Activated CD4-positive, alpha-beta T cell treated with anti-CD3 and anti-CD28 coated beads for 4 hours (primary cell): Measurements from ENCODE around the gene SENP2.
"Not testable (repeated sequence)": the region's sequence is repeated elsewhere in the genome, so short reads cannot be mapped to it uniquely, and the experiment has no call there.

Source experiments
- DNase-seq, 2 donors: peaks; one replicate each; pipeline ENCODE4 v3.0.0-alpha.2; 2020

SENP2 gene

GRCh38 chr3:185649414-185649813 lies 63.3 kb downstream of the SENP2 start:
- DNase-seq = no peak

- no peak for DNase-seq
Measured at GRCh38 chr3:185651971-185652370, 65.9 kb downstream of the SENP2 start.

GRCh38 chr3:185653949-185654757 lies 68.1 kb downstream of the SENP2 start:
- no peak for DNase-seq

GRCh38 chr3:185654758-185655145 lies 68.7 kb downstream of the SENP2 start:
- no peak for DNase-seq

- DNase-seq = no peak
Measured at GRCh38 chr3:185655426-185656320, 69.6 kb downstream of the SENP2 start.

GRCh38 chr3:185656321-185656840 lies 70.3 kb downstream of the SENP2 start:
- no peak for DNase-seq

- no peak for DNase-seq
Measured at GRCh38 chr3:185657211-185657610, 71.1 kb downstream of the SENP2 start.

GRCh38 chr3:185657691-185658503 lies 71.8 kb downstream of the SENP2 start:
- DNase-seq = no peak

- DNase-seq = no peak
Measured at GRCh38 chr3:185658504-185658912, 72.4 kb downstream of the SENP2 start.

GRCh38 chr3:185658943-185659342 lies 72.8 kb downstream of the SENP2 start:
- no peak for DNase-seq

GRCh38 chr3:185659942-185660921 lies 74.1 kb downstream of the SENP2 start:
- peak; percentile 30 to 44 for DNase-seq

GRCh38 chr3:185661296-185661695 lies 75.2 kb downstream of the SENP2 start:
- DNase-seq = not testable (repeated sequence)

GRCh38 chr3:185661772-185662171 lies 75.7 kb downstream of the SENP2 start:
- no peak for DNase-seq

- no peak for DNase-seq
Measured at GRCh38 chr3:185663929-185664328, 77.8 kb downstream of the SENP2 start.

GRCh38 chr3:185667574-185667973 lies 81.5 kb downstream of the SENP2 start:
- DNase-seq = no peak

GRCh38 chr3:185677146-185677829 lies 91.2 kb downstream of the SENP2 start:
- DNase-seq = no peak

- DNase-seq = no peak
Measured at GRCh38 chr3:185678027-185678426, 91.9 kb downstream of the SENP2 start.

- DNase-seq = no peak
Measured at GRCh38 chr3:185680231-185680630, 94.1 kb downstream of the SENP2 start.
